Uterus (tissue), 2 donors: ENCODE measurements around the gene ROPN1B.

Experiments
- CTCF ChIP-seq, 4 experiments: fragments of 200-600 bp in 2 of 4; fragments of 450-650 bp in 2 of 4; sonication (generic) in 2 of 4; IDR thresholded peaks; one replicate each; pipeline ENCODE4 v1.5.1; 2016 to 2019; ENCODE audit warnings: antibody characterized with exemption in 4 of 4, mild to moderate bottlenecking in 2 of 4, moderate library complexity in 1 of 4
- POLR2A ChIP-seq, 2 donors: fragments of 450-650 bp; IDR thresholded peaks; one replicate each; pipeline ENCODE4 v1.6.1; 2016; ENCODE audit warnings: antibody characterized with exemption in 2 of 2, mild to moderate bottlenecking in 1 of 2, moderate library complexity in 1 of 2

DNA sequence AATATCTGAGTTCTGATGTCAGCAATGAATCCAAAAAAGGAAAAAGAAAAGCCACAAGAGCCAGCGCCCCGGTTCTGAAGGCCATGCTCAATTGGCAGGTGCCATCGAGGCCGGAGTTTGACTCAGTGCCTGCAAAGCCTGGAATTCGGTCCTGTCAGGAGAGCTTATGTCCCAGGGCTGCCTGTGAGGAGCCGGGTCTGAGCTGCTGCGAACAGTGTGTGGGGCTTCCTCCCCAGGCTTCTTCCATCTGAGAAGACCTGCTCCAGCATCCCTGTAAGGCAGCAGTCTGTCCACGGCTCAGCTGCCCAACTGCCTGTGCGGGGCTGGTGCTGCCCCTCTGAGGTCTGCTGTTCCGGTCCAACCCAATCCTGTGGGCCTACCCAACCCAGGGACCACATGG is 46.1 kb downstream of the ROPN1B start:
- TF ChIP-seq CTCF (IDR thresholded peaks at IDR 0.05), result no peak
- TF ChIP-seq POLR2A (IDR thresholded peaks at IDR 0.05), result no peak
